T-cell (primary cell): ENCODE measurements around the gene EWSR1. TPM values are rescaled to one million over a fixed set of nuclear protein-coding genes. Genes with fewer than 3 reads are reported as not detected.
"Not testable (repeated sequence)": the region's sequence is repeated elsewhere in the genome, so short reads cannot be mapped to it uniquely, and the experiment has no call there.

Source experiments
- ATAC-seq, 4 experiments: fragments of 200-7000 bp in 3 of 4; fragments of 150-1000 bp in 1 of 4; cut with Tn5 transposase; replicated peaks in 1 of 4; 1 replicate in 3 of 4; 2 replicates in 1 of 4; pipeline ENCODE4 v1.10.0; 2021; ENCODE audit warnings: moderate library complexity in 3 of 4, mild to moderate bottlenecking in 2 of 4, moderate number of reproducible peaks in 1 of 4
- CTCF ChIA-PET, 2 donors: fragments of 300-600 bp; sonication (Branson Sonifier 250); formaldehyde crosslinking; loops; one replicate each; lab custom pipeline; 2022; ENCODE audit warnings: antibody characterized with exemption in 2 of 2; lab: Charles Lee
- POLR2A ChIA-PET, 2 donors: fragments of 300-600 bp; sonication (Branson Sonifier 250); formaldehyde crosslinking; loops; one replicate each; lab custom pipeline; 2022; ENCODE audit warnings: antibody characterized with exemption in 2 of 2; lab: Charles Lee
- DNase-seq, 35 experiments: peaks; one replicate each; pipeline versions ENCODE4 v3.0.0 to v3.0.0-alpha.2; 2013 to 2023
- H3K27ac ChIP-seq: one replicate; pipeline ENCODE4 v1.5.1; 2013; ENCODE audit warnings: low read length
- H3K27me3 ChIP-seq, 2 experiments: replicated peaks in 1 of 2; 1 replicate in 1 of 2; 2 replicates in 1 of 2; pipeline versions ENCODE4 v1.6.1 to v1.7.0; 2013; ENCODE audit warnings: low read length in 1 of 2, mixed read lengths in 1 of 2; ENCODE audit not compliant: control insufficient read depth in 2 of 2, insufficient read depth in 2 of 2; ENCODE audit errors: extremely low read depth in 1 of 2
- H3K36me3 ChIP-seq, 2 donors: 1 replicate in 1 of 2; 2 replicates in 1 of 2; pipeline versions ENCODE4 v1.6.1 to v1.7.0; 2013; ENCODE audit warnings: low read length in 1 of 2; ENCODE audit not compliant: control insufficient read depth in 2 of 2, insufficient read depth in 1 of 2; ENCODE audit errors: extremely low read depth in 1 of 2
- H3K4me1 ChIP-seq, 2 experiments: 1 replicate in 1 of 2; 2 replicates in 1 of 2; pipeline versions ENCODE4 v1.6.1 to v1.7.0; 2013; ENCODE audit warnings: low read length in 2 of 2, mixed read lengths in 1 of 2; ENCODE audit not compliant: insufficient read depth in 2 of 2, control insufficient read depth in 1 of 2; ENCODE audit errors: extremely low read depth in 1 of 2
- H3K4me3 ChIP-seq, 2 donors: 1 replicate in 1 of 2; 2 replicates in 1 of 2; pipeline versions ENCODE4 v1.5.1 to v1.7.0; 2013; ENCODE audit warnings: mild to moderate bottlenecking in 2 of 2, low read length in 1 of 2, moderate library complexity in 1 of 2; ENCODE audit not compliant: control insufficient read depth in 1 of 2; ENCODE audit errors: extremely low read depth in 1 of 2
- H3K9me3 ChIP-seq: 2 replicates; pipeline ENCODE4 v1.7.0; 2013
- H3K27ac Mint-ChIP-seq, 2 donors: one replicate each; pipeline ENCODE4 v1.8.0; 2020 to 2021; ENCODE audit warnings: mild to moderate bottlenecking in 2 of 2, mixed read lengths in 2 of 2
- H3K27me3 Mint-ChIP-seq, 2 donors: one replicate each; pipeline ENCODE4 v1.8.0; 2021 to 2022; ENCODE audit warnings: mixed read lengths in 2 of 2
- H3K36me3 Mint-ChIP-seq: one replicate; pipeline ENCODE4 v1.8.0; 2021; ENCODE audit warnings: mixed read lengths
- H3K4me1 Mint-ChIP-seq, 3 donors: one replicate each; pipeline ENCODE4 v1.8.0; 2020 to 2022; ENCODE audit warnings: mixed read lengths in 3 of 3, mild to moderate bottlenecking in 1 of 3
- H3K4me3 Mint-ChIP-seq, 3 donors: one replicate each; pipeline ENCODE4 v1.8.0; 2020 to 2022; ENCODE audit warnings: mild to moderate bottlenecking in 3 of 3, mixed read lengths in 3 of 3, moderate library complexity in 3 of 3
- H3K9me3 Mint-ChIP-seq, 3 donors: one replicate each; pipeline ENCODE4 v1.8.0; 2020 to 2022; ENCODE audit warnings: mixed read lengths in 3 of 3
- WGBS: methylation state at CpG from one replicate; pipeline ENCODE4 v1.1.5; 2013; ENCODE audit warnings: missing lambda C conversion rate; ENCODE audit not compliant: insufficient coverage; 5-methylcytosine and 5-hydroxymethylcytosine counted together
- total RNA-seq, 35 experiments: library from RNA in 6 of 35; stranded (reverse) in 6 of 35; fragments of 120-200 nt in 1 of 35; gene quantifications; one replicate each; pipeline versions ENCODE4 v1.2.1 to v1.2.4 and lab custom pipeline; 2013 to 2026

Gene EWSR1
- total RNA-seq, 5 donors from 2014 or later (not counting 1 experiment from before 2014, with no cell fraction given), result 254 to 308 (median 260) TPM

DNA sequence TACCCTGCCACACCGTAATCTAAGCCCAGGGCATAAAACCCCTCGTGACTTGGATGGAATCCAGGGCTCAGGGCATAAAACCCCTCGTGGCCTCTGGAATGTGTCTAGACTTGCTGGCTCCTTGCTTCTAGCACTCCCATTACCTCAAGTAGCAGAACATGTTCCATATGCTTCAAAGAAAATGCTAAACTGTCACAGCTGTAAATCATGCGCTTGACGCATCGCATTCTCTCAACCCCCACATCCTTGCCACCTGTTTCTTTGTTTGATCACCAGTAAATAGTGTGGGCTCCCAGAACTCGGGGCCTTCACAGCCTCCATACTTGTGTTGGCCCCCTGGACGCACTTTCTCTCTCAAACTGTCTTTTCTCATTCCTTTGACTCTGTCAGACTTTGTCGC, 27.6 kb upstream of the EWSR1 start:
- H3K4me1 Mint-ChIP-seq, H3K27ac Mint-ChIP-seq, H3K9me3 ChIP-seq, DNase-seq, H3K27ac ChIP-seq, H3K36me3 Mint-ChIP-seq, CTCF ChIA-PET, H3K4me1 ChIP-seq, H3K36me3 ChIP-seq, POLR2A ChIA-PET, H3K4me3 Mint-ChIP-seq, H3K4me3 ChIP-seq, ATAC-seq: not testable (repeated sequence)
- H3K27me3 ChIP-seq, result peaks cover 0 to 13% of the 10 kb centered on the region in 2 experiments
- WGBS, result 24% methylated on average over 5 of the region's 9 CpGs
- H3K9me3 Mint-ChIP-seq, result peaks cover 7 to 22% (median 12%) of the 10 kb centered on the region in 3 donors
- H3K27me3 Mint-ChIP-seq, result peaks cover 8 to 18% of the 10 kb centered on the region in 2 donors

DNA sequence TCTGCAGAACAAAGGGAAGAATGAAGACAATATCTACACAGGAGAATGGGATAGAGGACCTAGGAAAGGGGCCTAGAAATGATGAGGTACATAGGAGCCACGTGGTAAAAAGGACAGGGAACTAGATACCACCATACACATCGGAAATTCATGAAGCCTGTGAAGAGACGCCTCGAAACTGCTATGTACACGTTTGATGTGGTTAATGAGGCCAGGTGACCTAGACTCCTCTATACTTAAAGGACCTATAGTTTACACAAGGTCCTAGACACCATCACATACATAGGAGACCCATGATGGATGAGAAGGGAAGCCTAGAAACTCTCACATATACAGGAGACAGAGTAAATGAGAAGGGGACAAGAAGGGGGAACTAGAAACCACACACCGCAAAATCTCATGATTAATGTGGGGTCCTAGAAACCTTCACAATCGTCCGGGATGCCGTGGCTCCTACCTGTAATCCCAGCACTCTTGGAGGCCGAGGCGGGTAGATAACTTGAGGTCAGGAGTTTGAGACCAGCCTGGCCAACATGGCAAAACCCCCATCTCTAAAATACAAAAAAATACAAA, 24.1 kb upstream of the EWSR1 start:
- peaks cover 8 to 19% of the 10 kb centered on the region in 2 donors for H3K27me3 Mint-ChIP-seq
- ChIA-PET POLR2A (no interaction called here), CTCF (interaction anchor here in 1 of 2 donors (0.5 to 0.7 kb wide), 2 partner anchors 483 to 1358 kb away, joined by 3 to 10 read pairs; no protein-coding TSS in a partner anchor)
- H3K27ac Mint-ChIP-seq, result no peak overlapping the region
- Histone ChIP-seq H3K27me3 (peaks cover 0 to 20% of the 10 kb centered on the region in 2 experiments), H3K4me1 (peaks cover 0 to 4% of the 10 kb centered on the region in 2 experiments), H3K9me3 (no peaks in the 10 kb centered on the region), H3K27ac (no peak overlapping the region), H3K36me3 (no peaks in the 10 kb centered on the region), H3K4me3 (no peak overlapping the region)
- peaks cover 3% of the 10 kb centered on the region for H3K36me3 Mint-ChIP-seq
- H3K4me3 Mint-ChIP-seq, result no peak overlapping the region
- peaks cover 0 to 6% (median 0%) of the 10 kb centered on the region in 3 donors for H3K4me1 Mint-ChIP-seq
- ATAC-seq (no peak), DNase-seq (no peak)
- WGBS, result no CpG with 5 or more reads among the region's 11 CpGs
- peaks cover 3 to 18% (median 12%) of the 10 kb centered on the region in 3 donors for H3K9me3 Mint-ChIP-seq

DNA sequence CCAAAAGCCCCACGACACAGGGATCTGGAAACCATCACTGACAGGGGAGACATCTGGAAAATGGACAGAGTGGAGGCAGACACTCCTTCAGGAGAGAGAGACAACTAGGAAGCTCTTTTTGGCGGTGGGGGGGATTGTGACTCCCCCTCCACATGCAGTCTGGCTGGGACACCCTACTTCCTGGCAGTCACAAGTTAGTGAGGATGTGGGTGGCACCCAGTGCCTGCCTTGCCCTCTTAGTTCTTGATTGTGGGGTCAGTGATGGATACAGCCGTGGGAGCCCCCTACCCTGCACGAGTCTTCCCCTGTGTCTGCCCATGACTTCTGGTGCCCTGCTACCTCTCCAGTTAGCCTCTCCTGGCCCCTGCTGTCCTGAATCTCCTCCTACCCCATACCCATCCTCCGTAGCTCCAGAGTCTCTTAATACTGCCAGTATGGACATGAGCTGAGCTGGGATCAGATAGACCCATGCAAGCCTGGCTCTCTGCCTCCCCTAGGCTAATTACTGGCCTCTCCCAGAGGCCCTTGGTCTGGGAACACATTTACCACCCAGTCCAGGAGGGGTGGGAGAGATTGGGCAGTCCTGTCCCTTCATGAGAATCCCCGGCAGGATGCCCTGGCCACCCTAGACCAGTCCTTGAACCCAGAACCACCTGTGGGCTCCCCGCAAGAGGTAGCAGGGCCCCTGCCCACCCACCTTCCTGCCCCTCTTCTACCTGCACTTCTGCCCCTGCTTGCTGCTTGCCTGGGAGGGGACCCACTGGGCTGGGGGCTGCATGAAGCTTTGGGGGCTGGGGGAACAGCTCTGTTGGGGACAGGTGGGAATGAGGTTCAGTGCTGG, 23.1 kb upstream of the EWSR1 start:
- no peaks in the 10 kb centered on the region for H3K36me3 ChIP-seq
- H3K4me1 ChIP-seq, result peaks cover 0 to 4% of the 10 kb centered on the region in 2 experiments
- peaks cover 8 to 19% of the 10 kb centered on the region in 2 donors for H3K27me3 Mint-ChIP-seq
- no peak overlapping the region for H3K27ac Mint-ChIP-seq
- peaks cover 0 to 14% (median 10%) of the 10 kb centered on the region in 3 donors for H3K9me3 Mint-ChIP-seq
- H3K4me1 Mint-ChIP-seq, result peaks cover 0 to 6% (median 0%) of the 10 kb centered on the region in 3 donors
- peaks cover 2% of the 10 kb centered on the region for H3K36me3 Mint-ChIP-seq
- DNase-seq (peak in 1 of 35 experiments; percentile 7), ATAC-seq (no peak)
- POLR2A ChIA-PET, result no interaction called here
- 85% methylated on average over 3 of the region's 7 CpGs for WGBS
- no peak overlapping the region for H3K4me3 ChIP-seq
- H3K4me3 Mint-ChIP-seq, result no peak overlapping the region
- H3K27ac ChIP-seq, result no peak overlapping the region
- H3K27me3 ChIP-seq, result peaks cover 0 to 20% of the 10 kb centered on the region in 2 experiments
- CTCF ChIA-PET, result interaction anchor here in 1 of 2 donors (0.7 to 1.2 kb wide), 2 partner anchors 9 to 204 kb away, joined by 6 read pairs; no protein-coding TSS in a partner anchor
- no peaks in the 10 kb centered on the region for H3K9me3 ChIP-seq

DNA sequence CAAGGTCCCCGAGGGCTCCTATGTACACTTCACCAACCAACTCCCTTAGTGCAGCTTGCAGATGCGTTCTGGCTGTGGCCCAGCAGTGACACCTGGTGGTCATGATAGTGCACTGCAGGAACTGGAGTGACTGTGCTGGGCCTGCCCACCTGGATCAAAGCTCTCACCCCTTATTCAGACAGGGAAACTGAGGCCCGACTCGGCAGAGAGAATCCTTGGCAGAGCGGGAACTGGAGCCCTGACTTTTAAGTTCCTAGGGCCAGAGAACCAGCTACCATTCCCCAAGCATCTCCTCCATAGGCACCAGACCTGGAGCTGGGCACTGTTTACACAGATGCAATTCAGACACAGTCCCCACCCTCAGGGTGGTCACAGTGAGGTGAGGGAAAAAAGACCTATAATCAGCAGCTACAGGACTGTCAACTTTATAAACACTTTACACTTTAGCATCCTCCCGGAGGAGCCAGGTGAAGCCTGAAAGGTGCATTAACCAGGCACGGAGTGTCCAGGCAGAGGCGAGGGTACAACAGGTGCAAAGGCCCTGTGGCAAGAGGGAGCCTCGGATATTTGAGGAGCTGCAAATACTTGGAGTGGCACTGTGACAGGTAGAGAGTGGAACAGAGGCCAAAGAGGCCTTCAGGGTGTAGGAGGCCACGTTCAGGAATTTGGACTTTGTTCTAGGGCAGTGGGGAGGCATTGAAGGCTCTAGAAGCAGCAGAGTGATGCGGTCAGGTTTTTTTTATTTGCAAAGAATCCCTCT, 22.3 kb upstream of the EWSR1 start:
- Histone ChIP-seq H3K4me1 (peaks cover 0 to 4% of the 10 kb centered on the region in 2 experiments), H3K27me3 (peaks cover 0 to 21% of the 10 kb centered on the region in 2 experiments), H3K36me3 (no peaks in the 10 kb centered on the region), H3K4me3 (no peak overlapping the region), H3K9me3 (no peaks in the 10 kb centered on the region), H3K27ac (no peak overlapping the region)
- Mint-ChIP-seq H3K36me3 (peaks cover 2% of the 10 kb centered on the region), H3K27ac (no peak overlapping the region), H3K9me3 (peaks cover 0 to 14% (median 10%) of the 10 kb centered on the region in 3 donors), H3K27me3 (peaks cover 8 to 19% of the 10 kb centered on the region in 2 donors), H3K4me3 (no peak overlapping the region), H3K4me1 (peaks cover 0 to 6% (median 0%) of the 10 kb centered on the region in 3 donors)
- WGBS, result 59% methylated on average over 6 of the region's 11 CpGs
- DNase-seq (peak; percentile 20 to 77 (median 52)), ATAC-seq (peak; percentile 79 to 94 (median 89))
- POLR2A ChIA-PET, result no interaction called here
- CTCF ChIA-PET, result interaction anchor here in 1 of 2 donors (0.5 to 1.2 kb wide), 3 partner anchors 10 to 417 kb away, joined by 3 to 6 read pairs (median 6); no protein-coding TSS in a partner anchor

DNA sequence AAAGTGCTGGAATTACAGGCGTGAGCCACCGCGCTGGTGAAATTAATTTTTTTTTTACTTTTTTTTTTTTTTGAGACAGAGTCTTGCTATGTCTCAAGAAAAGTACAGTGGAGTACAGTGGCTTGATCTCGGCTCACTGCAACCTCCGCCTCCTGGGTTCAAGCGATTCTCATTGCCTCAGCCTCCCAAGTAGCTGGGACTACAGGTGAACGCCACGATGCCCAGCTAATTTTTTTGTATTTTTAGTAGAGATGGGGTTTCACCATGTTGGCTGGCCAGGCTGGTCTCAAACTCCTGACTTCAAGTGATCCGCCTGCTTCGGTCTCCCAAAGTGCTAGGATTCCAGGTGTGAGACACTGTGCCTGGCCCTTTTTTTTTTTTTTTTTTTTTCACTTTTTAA, 20.2 kb upstream of the EWSR1 start:
- H3K9me3 Mint-ChIP-seq, H3K27ac Mint-ChIP-seq, H3K36me3 ChIP-seq, H3K4me1 Mint-ChIP-seq, H3K4me1 ChIP-seq, DNase-seq, H3K4me3 Mint-ChIP-seq, POLR2A ChIA-PET, H3K36me3 Mint-ChIP-seq, H3K27ac ChIP-seq, H3K4me3 ChIP-seq, H3K9me3 ChIP-seq, ATAC-seq: not testable (repeated sequence)
- 100% methylated on average over 2 of the region's 10 CpGs for WGBS
- peaks cover 0 to 20% of the 10 kb centered on the region in 2 experiments for H3K27me3 ChIP-seq
- CTCF ChIA-PET, result interaction anchor here (0.7 to 0.9 kb wide), 3 partner anchors 14 to 668 kb away, joined by 4 to 5 read pairs (median 5); no protein-coding TSS in a partner anchor
- H3K27me3 Mint-ChIP-seq, result peaks cover 13 to 21% of the 10 kb centered on the region in 2 donors
